Measurements from ENCODE around the gene OR2T35. TPM values are rescaled to one million over a fixed set of nuclear protein-coding genes. Genes with fewer than 3 reads are reported as not detected.
A peak's percentile ranks its signal among the peaks of the same experiment; 100 is the strongest.

The OR2T35 gene
- total RNA-seq, 1 experiment from 2014 or later: not detected

DNA sequence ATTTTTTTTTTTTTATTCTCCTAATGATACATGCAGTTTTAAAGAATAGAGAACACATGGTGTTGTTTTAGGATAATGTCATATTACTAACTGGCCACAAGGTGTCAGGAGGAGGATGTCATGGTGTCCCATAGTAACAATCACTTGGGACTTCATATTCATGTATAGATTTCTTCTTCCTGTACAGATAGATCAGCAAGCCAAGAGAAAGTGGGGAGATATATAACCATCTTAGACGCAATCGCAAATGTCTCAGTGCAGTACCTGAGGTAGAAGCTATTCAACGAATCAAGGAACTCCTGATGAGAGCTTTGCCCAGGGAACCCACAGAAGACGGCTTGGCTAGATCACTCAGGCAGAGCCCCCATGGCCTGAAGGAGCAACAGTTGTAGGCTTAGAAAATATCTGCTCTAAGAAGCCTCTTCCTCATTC lies 22.5 kb downstream of the OR2T35 start:
- ChIA-PET RAD21 (ENCODE audit: low non-redundant PET in 1 of 2, low total read pairs in 2 of 2, uncharacterized antibody in 2 of 2, unreplicated experiment in 2 of 2) (no interaction called here), POLR2A (no interaction called here), CTCF (no interaction called here)
- no peaks in the 10 kb centered on the region for H4K20me1 ChIP-seq (ENCODE audit: insufficient read depth)
- H3K4me1 ChIP-seq (ENCODE audit: control insufficient read depth in 1 of 2, insufficient read depth in 2 of 2, low read length in 2 of 2): no peaks in the 10 kb centered on the region
- H2AFZ ChIP-seq (ENCODE audit: low read depth, low read length, poor library complexity, severe bottlenecking): no peak overlapping the region
- H3K4me3 ChIP-seq (replicated peaks in 1 of 2; ENCODE audit: low read depth in 1 of 2, low read length in 2 of 2): no peak overlapping the region
- ATAC-seq (peak; percentile 79), DNase-seq (ENCODE audit: low read depth, low spot score) (peak; percentile 6)
- H3K27ac ChIP-seq (ENCODE audit: low read depth, low read length): no peak overlapping the region
- no peaks in the 10 kb centered on the region for H3K27me3 ChIP-seq (ENCODE audit: insufficient read depth, low read length)
- intact Hi-C loops (cut with micrococcal nuclease): loop anchor here (1.0 to 5.0 kb wide), 2 partner anchors 65 to 185 kb away; no protein-coding TSS in a partner anchor
- no peaks in the 10 kb centered on the region for H3K36me3 ChIP-seq (ENCODE audit: control insufficient read depth in 1 of 2, insufficient read depth in 2 of 2, low read length in 2 of 2)
- no peaks in the 10 kb centered on the region for H3K9me2 ChIP-seq (ENCODE audit: insufficient read depth)
- H3K9ac ChIP-seq (ENCODE audit: low read length): no peak overlapping the region
- TF ChIP-seq RAD21 (IDR thresholded peaks at IDR 0.05; ENCODE audit: low read depth) (peak; percentile 67), ZFX (IDR thresholded peaks at IDR 0.05) (no peak), POLR2AphosphoS5 (IDR thresholded peaks at IDR 0.05; ENCODE audit: low read depth, low read length) (no peak), FOSL1 (IDR thresholded peaks at IDR 0.05; ENCODE audit: low read depth) (no peak), SIN3A (IDR thresholded peaks at IDR 0.05; ENCODE audit: low read depth) (no peak), POLR2A (IDR thresholded peaks at IDR 0.05; ENCODE audit: borderline replicate concordance, extremely low read depth, insufficient read depth, insufficient read length) (no peak), JUND (IDR thresholded peaks at IDR 0.05) (no peak), EGR1 (IDR thresholded peaks at IDR 0.05; ENCODE audit: low read depth) (no peak), SRF (IDR thresholded peaks at IDR 0.05; ENCODE audit: low read depth) (no peak), CEBPB (IDR thresholded peaks at IDR 0.05; ENCODE audit: low read depth) (no peak)
- TF ChIP-seq, protein P1, sequence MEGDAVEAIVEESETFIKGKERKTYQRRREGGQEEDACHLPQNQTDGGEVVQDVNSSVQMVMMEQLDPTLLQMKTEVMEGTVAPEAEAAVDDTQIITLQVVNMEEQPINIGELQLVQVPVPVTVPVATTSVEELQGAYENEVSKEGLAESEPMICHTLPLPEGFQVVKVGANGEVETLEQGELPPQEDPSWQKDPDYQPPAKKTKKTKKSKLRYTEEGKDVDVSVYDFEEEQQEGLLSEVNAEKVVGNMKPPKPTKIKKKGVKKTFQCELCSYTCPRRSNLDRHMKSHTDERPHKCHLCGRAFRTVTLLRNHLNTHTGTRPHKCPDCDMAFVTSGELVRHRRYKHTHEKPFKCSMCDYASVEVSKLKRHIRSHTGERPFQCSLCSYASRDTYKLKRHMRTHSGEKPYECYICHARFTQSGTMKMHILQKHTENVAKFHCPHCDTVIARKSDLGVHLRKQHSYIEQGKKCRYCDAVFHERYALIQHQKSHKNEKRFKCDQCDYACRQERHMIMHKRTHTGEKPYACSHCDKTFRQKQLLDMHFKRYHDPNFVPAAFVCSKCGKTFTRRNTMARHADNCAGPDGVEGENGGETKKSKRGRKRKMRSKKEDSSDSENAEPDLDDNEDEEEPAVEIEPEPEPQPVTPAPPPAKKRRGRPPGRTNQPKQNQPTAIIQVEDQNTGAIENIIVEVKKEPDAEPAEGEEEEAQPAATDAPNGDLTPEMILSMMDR (IDR thresholded peaks at IDR 0.05 in 2 of 3, conservative IDR thresholded peaks at IDR 0.05 in 1 of 3; ENCODE audit: borderline replicate concordance in 1 of 3, insufficient read depth in 1 of 3, low read depth in 2 of 3, low read length in 2 of 3): peak; percentile 38 to 59 (median 52); a peak in 5 of 6 replicates
- no peak overlapping the region for H3K4me2 ChIP-seq (ENCODE audit: low read length)
- no peaks in the 10 kb centered on the region for H3K79me2 ChIP-seq (ENCODE audit: insufficient read depth, low read length)
- no peaks in the 10 kb centered on the region for H3K9me3 ChIP-seq (ENCODE audit: control insufficient read depth in 1 of 2, insufficient read depth in 1 of 2, low read depth in 1 of 2, low read length in 2 of 2)
- BruUV-seq (replicated peaks): no TSS peak

DNA sequence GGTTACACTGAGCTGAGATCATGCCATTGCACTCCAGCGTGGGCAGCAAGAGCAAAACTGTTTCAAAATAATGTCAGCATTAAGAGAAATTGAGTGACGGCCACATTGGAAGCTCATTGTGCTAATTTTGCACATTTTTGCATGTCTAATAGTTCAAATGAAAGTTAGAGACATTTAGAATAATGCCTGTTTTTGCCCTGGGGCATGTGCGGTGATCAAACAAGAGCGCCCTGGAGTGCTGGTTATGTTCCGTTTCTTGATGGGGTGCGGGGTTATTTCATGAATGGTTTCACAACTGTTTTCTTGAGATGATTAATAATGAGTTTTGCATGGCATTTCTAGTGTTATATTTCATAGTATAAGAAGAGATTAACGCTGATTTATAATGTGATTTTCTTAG lies 23.3 kb downstream of the OR2T35 start:
- ChIA-PET CTCF (no interaction called here), RAD21 (ENCODE audit: low non-redundant PET in 1 of 2, low total read pairs in 2 of 2, uncharacterized antibody in 2 of 2, unreplicated experiment in 2 of 2) (no interaction called here), POLR2A (no interaction called here)
- DNase-seq (ENCODE audit: low read depth, low spot score) (no peak), ATAC-seq (no peak)
- intact Hi-C loops (cut with micrococcal nuclease): loop anchor here (1.0 to 5.0 kb wide), 2 partner anchors 66 to 186 kb away; no protein-coding TSS in a partner anchor
- Histone ChIP-seq H4K20me1 (ENCODE audit: insufficient read depth) (no peaks in the 10 kb centered on the region), H3K9ac (ENCODE audit: low read length) (no peak overlapping the region), H3K4me1 (ENCODE audit: control insufficient read depth in 1 of 2, insufficient read depth in 2 of 2, low read length in 2 of 2) (no peaks in the 10 kb centered on the region), H3K9me2 (ENCODE audit: insufficient read depth) (no peaks in the 10 kb centered on the region), H3K79me2 (ENCODE audit: insufficient read depth, low read length) (no peaks in the 10 kb centered on the region), H3K4me2 (ENCODE audit: low read length) (no peak overlapping the region), H3K4me3 (replicated peaks in 1 of 2; ENCODE audit: low read depth in 1 of 2, low read length in 2 of 2) (no peak overlapping the region), H2AFZ (ENCODE audit: low read depth, low read length, poor library complexity, severe bottlenecking) (no peak overlapping the region), H3K27me3 (ENCODE audit: insufficient read depth, low read length) (no peaks in the 10 kb centered on the region), H3K27ac (ENCODE audit: low read depth, low read length) (no peak overlapping the region), H3K9me3 (ENCODE audit: control insufficient read depth in 1 of 2, insufficient read depth in 1 of 2, low read depth in 1 of 2, low read length in 2 of 2) (no peaks in the 10 kb centered on the region), H3K36me3 (ENCODE audit: control insufficient read depth in 1 of 2, insufficient read depth in 2 of 2, low read length in 2 of 2) (no peaks in the 10 kb centered on the region)
- TF ChIP-seq ZFX (IDR thresholded peaks at IDR 0.05): no peak
- TF ChIP-seq POLR2AphosphoS5 (IDR thresholded peaks at IDR 0.05; ENCODE audit: low read depth, low read length): no peak
- TF ChIP-seq CEBPB (IDR thresholded peaks at IDR 0.05; ENCODE audit: low read depth): no peak
- no peak for TF ChIP-seq YY1 (IDR thresholded peaks at IDR 0.05; ENCODE audit: extremely low read depth, insufficient replicate concordance, low read depth, low read length)
- TF ChIP-seq, protein P2, sequence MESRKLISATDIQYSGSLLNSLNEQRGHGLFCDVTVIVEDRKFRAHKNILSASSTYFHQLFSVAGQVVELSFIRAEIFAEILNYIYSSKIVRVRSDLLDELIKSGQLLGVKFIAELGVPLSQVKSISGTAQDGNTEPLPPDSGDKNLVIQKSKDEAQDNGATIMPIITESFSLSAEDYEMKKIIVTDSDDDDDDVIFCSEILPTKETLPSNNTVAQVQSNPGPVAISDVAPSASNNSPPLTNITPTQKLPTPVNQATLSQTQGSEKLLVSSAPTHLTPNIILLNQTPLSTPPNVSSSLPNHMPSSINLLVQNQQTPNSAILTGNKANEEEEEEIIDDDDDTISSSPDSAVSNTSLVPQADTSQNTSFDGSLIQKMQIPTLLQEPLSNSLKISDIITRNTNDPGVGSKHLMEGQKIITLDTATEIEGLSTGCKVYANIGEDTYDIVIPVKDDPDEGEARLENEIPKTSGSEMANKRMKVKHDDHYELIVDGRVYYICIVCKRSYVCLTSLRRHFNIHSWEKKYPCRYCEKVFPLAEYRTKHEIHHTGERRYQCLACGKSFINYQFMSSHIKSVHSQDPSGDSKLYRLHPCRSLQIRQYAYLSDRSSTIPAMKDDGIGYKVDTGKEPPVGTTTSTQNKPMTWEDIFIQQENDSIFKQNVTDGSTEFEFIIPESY (IDR thresholded peaks at IDR 0.05; ENCODE audit: extremely low read depth, insufficient replicate concordance, low read length): no peak
- TF ChIP-seq SP1 (IDR thresholded peaks at IDR 0.05; ENCODE audit: low read depth): no peak
- no peak for TF ChIP-seq EZH2 (IDR thresholded peaks at IDR 0.05)
- BruUV-seq (replicated peaks): no TSS peak
